Body of pancreas (tissue), 4 donors: Measurements from ENCODE around the gene FNDC3B.

Source experiments
- POLR2A ChIP-seq, 3 donors: fragments of 450-650 bp; IDR thresholded peaks; one replicate each; pipeline ENCODE4 v1.6.1; 2016; ENCODE audit warnings: antibody characterized with exemption in 3 of 3, mild to moderate bottlenecking in 2 of 3
- TF ChIP-seq, protein P1 (sequence below), 7 experiments: fragments of 450-650 bp in 4 of 7; fragments of 200-600 bp in 3 of 7; sonication (generic) in 3 of 7; IDR thresholded peaks; one replicate each; pipeline ENCODE4 v1.5.1; 2016 to 2019; ENCODE audit warnings: antibody characterized with exemption in 7 of 7

DNA sequence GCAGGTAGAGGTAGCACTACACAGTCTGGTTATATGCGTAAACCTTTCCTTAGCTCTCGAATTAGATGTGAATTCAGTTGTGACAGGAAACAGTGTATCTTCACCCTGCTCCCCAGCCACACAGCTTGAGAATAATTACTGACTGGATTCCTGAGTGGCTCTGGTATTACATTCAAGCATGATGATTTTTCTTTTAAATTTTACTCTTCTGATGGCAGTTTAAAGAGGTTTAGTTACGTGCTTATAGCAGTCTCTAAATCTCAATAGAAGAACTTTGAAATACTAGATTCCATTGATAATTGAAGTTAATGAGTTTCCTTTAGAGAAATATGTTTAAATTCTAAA lies 98.8 kb downstream of the FNDC3B start:
- TF ChIP-seq POLR2A (IDR thresholded peaks at IDR 0.05): no peak
- TF ChIP-seq, protein P1, sequence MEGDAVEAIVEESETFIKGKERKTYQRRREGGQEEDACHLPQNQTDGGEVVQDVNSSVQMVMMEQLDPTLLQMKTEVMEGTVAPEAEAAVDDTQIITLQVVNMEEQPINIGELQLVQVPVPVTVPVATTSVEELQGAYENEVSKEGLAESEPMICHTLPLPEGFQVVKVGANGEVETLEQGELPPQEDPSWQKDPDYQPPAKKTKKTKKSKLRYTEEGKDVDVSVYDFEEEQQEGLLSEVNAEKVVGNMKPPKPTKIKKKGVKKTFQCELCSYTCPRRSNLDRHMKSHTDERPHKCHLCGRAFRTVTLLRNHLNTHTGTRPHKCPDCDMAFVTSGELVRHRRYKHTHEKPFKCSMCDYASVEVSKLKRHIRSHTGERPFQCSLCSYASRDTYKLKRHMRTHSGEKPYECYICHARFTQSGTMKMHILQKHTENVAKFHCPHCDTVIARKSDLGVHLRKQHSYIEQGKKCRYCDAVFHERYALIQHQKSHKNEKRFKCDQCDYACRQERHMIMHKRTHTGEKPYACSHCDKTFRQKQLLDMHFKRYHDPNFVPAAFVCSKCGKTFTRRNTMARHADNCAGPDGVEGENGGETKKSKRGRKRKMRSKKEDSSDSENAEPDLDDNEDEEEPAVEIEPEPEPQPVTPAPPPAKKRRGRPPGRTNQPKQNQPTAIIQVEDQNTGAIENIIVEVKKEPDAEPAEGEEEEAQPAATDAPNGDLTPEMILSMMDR (IDR thresholded peaks at IDR 0.05): no peak
